IMR-90 (cell line): ENCODE results near the gene TAF11. TPM values are rescaled to one million over a fixed set of nuclear protein-coding genes. Genes with fewer than 3 reads are reported as not detected.

Experiments
- ATAC-seq: fragments of 200-7000 bp; cut with Tn5 transposase; 2 replicates; pipeline ENCODE4 v1.9.1; 2020; ENCODE audit warnings: low read depth, mild to moderate bottlenecking, moderate library complexity
- BruUV-seq: library from RNA; stranded (reverse); fragments of 400-500 nt; replicated peaks from 2 replicates; lab custom pipeline; 2021; lab: Mats Ljungman, UMichigan
- CTCF ChIA-PET: fragments of 300-600 bp; formaldehyde crosslinking; extraction: SDS; loops from one replicate; lab custom pipeline; 2021; ENCODE audit warnings: antibody characterized with exemption; lab: Yijun Ruan, JAX
- POLR2A ChIA-PET: fragments of 300-600 bp; sonication (Branson Sonifier 250); formaldehyde crosslinking; loops from one replicate; lab custom pipeline; 2022; ENCODE audit warnings: antibody characterized with exemption; ENCODE audit not compliant: unreplicated experiment; lab: Charles Lee
- DNase-seq: peaks from one replicate; pipeline ENCODE4 v3.0.0; 2013
- H2AFZ ChIP-seq: replicated peaks from 2 replicates; pipeline ENCODE3; 2013; ENCODE audit warnings: low read length, mild to moderate bottlenecking; ENCODE audit not compliant: poor library complexity
- H2AK5ac ChIP-seq: 2 replicates; pipeline ENCODE4 v1.6.1; 2013; ENCODE audit warnings: low read depth, low read length, inconsistent platforms
- H2AK9ac ChIP-seq: replicated peaks from 2 replicates; pipeline ENCODE3; 2013; ENCODE audit warnings: mild to moderate bottlenecking, low read depth, low read length, moderate library complexity; ENCODE audit not compliant: poor library complexity
- H2BK120ac ChIP-seq: 2 replicates; pipeline ENCODE4 v1.6.1; 2013; ENCODE audit warnings: low read depth, low read length, inconsistent platforms
- H2BK15ac ChIP-seq: 3 replicates; pipeline ENCODE4 v1.6.1; 2013; ENCODE audit warnings: low read depth, low read length, inconsistent platforms
- H2BK20ac ChIP-seq: 2 replicates; pipeline ENCODE4 v1.6.1; 2013; ENCODE audit warnings: low read depth, mild to moderate bottlenecking, inconsistent platforms, low read length, moderate library complexity
- H2BK5ac ChIP-seq: 2 replicates; pipeline ENCODE4 v1.6.1; 2013; ENCODE audit warnings: mild to moderate bottlenecking, low read depth, low read length, inconsistent platforms; ENCODE audit not compliant: poor library complexity, severe bottlenecking
- H3K14ac ChIP-seq: replicated peaks from 2 replicates; pipeline ENCODE4 v1.6.1; 2013; ENCODE audit warnings: low read depth, low read length, inconsistent platforms
- H3K18ac ChIP-seq: 2 replicates; pipeline ENCODE4 v1.6.1; 2013; ENCODE audit warnings: low read depth, low read length, control low read depth
- H3K23ac ChIP-seq: 2 replicates; pipeline ENCODE4 v1.6.1; 2013; ENCODE audit warnings: low read depth, low read length, inconsistent platforms
- H3K27ac ChIP-seq: 2 replicates; pipeline ENCODE4 v1.5.1; 2013; ENCODE audit warnings: mild to moderate bottlenecking, control low read depth, low read length; ENCODE audit not compliant: insufficient read depth
- H3K27me3 ChIP-seq: 2 replicates; pipeline ENCODE4 v1.6.1; 2013; ENCODE audit warnings: low read length; ENCODE audit not compliant: control insufficient read depth, insufficient read depth
- H3K36me3 ChIP-seq: 2 replicates; pipeline ENCODE4 v1.6.1; 2013; ENCODE audit warnings: low read length, mixed read lengths; ENCODE audit not compliant: control insufficient read depth, insufficient read depth
- H3K4ac ChIP-seq: 2 replicates; pipeline ENCODE4 v1.6.1; 2013; ENCODE audit warnings: low read depth, low read length, inconsistent platforms
- H3K4me1 ChIP-seq: 2 replicates; pipeline ENCODE4 v1.6.1; 2013; ENCODE audit warnings: low read length, mixed read lengths; ENCODE audit not compliant: control insufficient read depth, insufficient read depth
- H3K4me2 ChIP-seq: 2 replicates; pipeline ENCODE4 v1.6.1; 2013; ENCODE audit warnings: low read depth, mild to moderate bottlenecking, control low read depth, low read length, moderate library complexity
- H3K4me3 ChIP-seq: 2 replicates; pipeline ENCODE4 v1.5.1; 2013; ENCODE audit warnings: low read depth, mild to moderate bottlenecking, control low read depth, low read length, moderate library complexity; ENCODE audit not compliant: insufficient read depth
- H3K56ac ChIP-seq: 2 replicates; pipeline ENCODE4 v1.6.1; 2013; ENCODE audit warnings: low read length, inconsistent platforms; ENCODE audit not compliant: insufficient read depth; ENCODE audit errors: extremely low read depth
- H3K79me1 ChIP-seq, 2 experiments: 2 replicates each; pipeline ENCODE4 v1.6.1; 2013; ENCODE audit warnings: low read length in 2 of 2, inconsistent platforms in 1 of 2, low read depth in 1 of 2
- H3K9ac ChIP-seq: 2 replicates; pipeline ENCODE4 v1.6.1; 2013; ENCODE audit warnings: low read depth, low read length, control low read depth
- H3K9me1 ChIP-seq: 2 replicates; pipeline ENCODE4 v1.6.1; 2013; ENCODE audit warnings: low read length, inconsistent platforms; ENCODE audit not compliant: insufficient read depth
- H3K9me3 ChIP-seq: 2 replicates; pipeline ENCODE4 v1.6.1; 2013; ENCODE audit warnings: low read length; ENCODE audit not compliant: control insufficient read depth, insufficient read depth
- H4K20me1 ChIP-seq: 2 replicates; pipeline ENCODE4 v1.6.1; 2013; ENCODE audit warnings: low read length, inconsistent platforms; ENCODE audit not compliant: insufficient read depth
- H4K5ac ChIP-seq: 2 replicates; pipeline ENCODE4 v1.6.1; 2013; ENCODE audit warnings: mild to moderate bottlenecking, low read depth, low read length, control low read depth
- H4K8ac ChIP-seq, 2 experiments: 2 replicates each; pipeline ENCODE4 v1.6.1; 2013; ENCODE audit warnings: low read depth in 2 of 2, low read length in 2 of 2, control low read depth in 1 of 2, inconsistent platforms in 1 of 2
- H4K91ac ChIP-seq: 2 replicates; pipeline ENCODE4 v1.6.1; 2013; ENCODE audit warnings: low read depth, low read length, inconsistent platforms; ENCODE audit not compliant: insufficient read depth
- SMC3 ChIP-seq: fragments of 150-350 bp; IDR thresholded peaks from 2 replicates; pipeline ENCODE4 v1.6.1; 2016; ENCODE audit warnings: low read depth, mild to moderate bottlenecking, antibody characterized with exemption, low read length, moderate library complexity
- WGBS, 2 experiments: methylation state at CpG; one replicate each; pipeline versions ENCODE4 v1.1.5 to v1.1.7; 2013; ENCODE audit warnings: missing lambda C conversion rate in 2 of 2; ENCODE audit not compliant: insufficient read length in 1 of 2; ENCODE audit errors: extremely low coverage in 2 of 2; 5-methylcytosine and 5-hydroxymethylcytosine counted together
- dilution Hi-C: fragments of 300-500 bp; cut with HindIII; formaldehyde crosslinking; loops from one replicate; pipeline ENCODE4 v1.14.3; 2018; ENCODE audit warnings: low sequenced_read_pairs; ENCODE audit not compliant: unreplicated experiment
- in situ Hi-C: fragments of 300-500 bp; cut with MboI; formaldehyde crosslinking; loops from 3 replicates; pipeline ENCODE4 v1.14.3; 2019; ENCODE audit warnings: low sequenced_read_pairs, inconsistent platforms, mixed read lengths
- intact Hi-C: fragments of 100-400 bp; cut with micrococcal nuclease; formaldehyde crosslinking; loops from 2 replicates; pipeline ENCODE4 v1.10.0; 2022
- polyA plus RNA-seq, 3 experiments: library from polyadenylated mRNA; depleted of rRNA; stranded (reverse); fragments of >200 nt; gene quantifications; 2 replicates each; pipeline ENCODE4 v1.2.3, GENCODE V29; 2012; ENCODE audit warnings: low replicate concordance in 1 of 3
- total RNA-seq: library from RNA; depleted of rRNA; stranded (reverse); fragments of >200 nt; gene quantifications from 2 replicates; pipeline ENCODE4 v1.2.3, GENCODE V29; 2012

Gene TAF11
- total and polyA plus RNA-seq, 2 of the 4 experiments (the other 2 are of a cell fraction): 12.7 to 23.3 TPM

GRCh38 chr6:34866509-34866908 lies 21.3 kb downstream of the TAF11 start:
- no peak for ATAC-seq
- in situ Hi-C loops: no loop called here

More at GRCh38 chr6:34866509-34866908, 21.3 kb downstream of the TAF11 start:
- H3K9ac ChIP-seq: no peak overlapping the region
- WGBS, 2 experiments: no CpG with 5 or more reads among the region's 3 CpGs
- no peaks in the 10 kb centered on the region for H3K9me3 ChIP-seq
- no peak overlapping the region for H3K4me3 ChIP-seq
- no peak overlapping the region for H2BK20ac ChIP-seq
- no TSS peak for BruUV-seq
- H3K23ac ChIP-seq: no peak overlapping the region
- CTCF ChIA-PET: no interaction called here
- no peak overlapping the region for H3K14ac ChIP-seq
- no peak overlapping the region for H3K56ac ChIP-seq
- H3K18ac ChIP-seq: no peak overlapping the region
- H3K4ac ChIP-seq: no peak overlapping the region
- H3K4me1 ChIP-seq: no peaks in the 10 kb centered on the region
- TF ChIP-seq SMC3: no peak
- intact Hi-C loops: no loop called here
- no peak overlapping the region for H4K5ac ChIP-seq
- H4K20me1 ChIP-seq: no peaks in the 10 kb centered on the region
- peaks cover 11% of the 10 kb centered on the region for H3K36me3 ChIP-seq
- dilution Hi-C loops: no loop called here
- no peak overlapping the region for H4K91ac ChIP-seq
- H3K27ac ChIP-seq: no peak overlapping the region
- no peak overlapping the region for H2AK5ac ChIP-seq
- H3K79me1 ChIP-seq: no peaks in the 10 kb centered on the region
- no peak overlapping the region for H2BK5ac ChIP-seq
- no peak overlapping the region for H2BK120ac ChIP-seq
- POLR2A ChIA-PET: no interaction called here
- no peak overlapping the region for H3K4me2 ChIP-seq
- H3K27me3 ChIP-seq: no peaks in the 10 kb centered on the region
- no peak overlapping the region for H2AK9ac ChIP-seq
- no peak overlapping the region for H4K8ac ChIP-seq
- H3K9me1 ChIP-seq: peaks cover 4% of the 10 kb centered on the region; the same call in 1 of the 2 replicates
- H2BK15ac ChIP-seq: no peak overlapping the region
- H2AFZ ChIP-seq: no peak overlapping the region
- no peak for DNase-seq
